Activated naive CD4-positive, alpha-beta T cell treated with anti-CD3 and anti-CD28 coated beads for 36 hours (primary cell): ENCODE results near the gene GID8. TPM values are rescaled to one million over a fixed set of nuclear protein-coding genes. Genes with fewer than 3 reads are reported as not detected.

Experiments
- CTCF ChIA-PET: fragments of 350-600 bp; sonication (Branson Sonifier 250); formaldehyde crosslinking; loops from one replicate; lab custom pipeline; 2021; ENCODE audit warnings: antibody characterized with exemption; lab: Charles Lee
- DNase-seq: peaks from one replicate; pipeline ENCODE4 v3.0.0-alpha.2; 2020
- H3K27ac Mint-ChIP-seq: one replicate; pipeline ENCODE4 v1.8.0; 2021; ENCODE audit warnings: mild to moderate bottlenecking, mixed read lengths
- H3K27me3 Mint-ChIP-seq: one replicate; pipeline ENCODE4 v1.8.0; 2021; ENCODE audit warnings: low read depth, mixed read lengths
- H3K36me3 Mint-ChIP-seq: one replicate; pipeline ENCODE4 v1.8.0; 2021; ENCODE audit warnings: low read depth, mixed read lengths
- H3K4me1 Mint-ChIP-seq: one replicate; pipeline ENCODE4 v1.8.0; 2021; ENCODE audit warnings: low read depth, mixed read lengths
- H3K4me3 Mint-ChIP-seq: one replicate; pipeline ENCODE4 v1.8.0; 2021; ENCODE audit warnings: mild to moderate bottlenecking, moderate library complexity, mixed read lengths
- H3K9me3 Mint-ChIP-seq: one replicate; pipeline ENCODE4 v1.8.0; 2021; ENCODE audit warnings: mixed read lengths
- intact Hi-C: fragments of 100-400 bp; cut with micrococcal nuclease; formaldehyde crosslinking; loops from one replicate; pipeline ENCODE4 v1.15.1; 2023
- total RNA-seq, 2 experiments: library from RNA; stranded (reverse); gene quantifications; one replicate each; pipeline ENCODE4 v1.2.3, GENCODE V29; 2021

Gene GID8
- total RNA-seq, 2 experiments from 2014 or later: 32.7 to 34.0 TPM

DNA sequence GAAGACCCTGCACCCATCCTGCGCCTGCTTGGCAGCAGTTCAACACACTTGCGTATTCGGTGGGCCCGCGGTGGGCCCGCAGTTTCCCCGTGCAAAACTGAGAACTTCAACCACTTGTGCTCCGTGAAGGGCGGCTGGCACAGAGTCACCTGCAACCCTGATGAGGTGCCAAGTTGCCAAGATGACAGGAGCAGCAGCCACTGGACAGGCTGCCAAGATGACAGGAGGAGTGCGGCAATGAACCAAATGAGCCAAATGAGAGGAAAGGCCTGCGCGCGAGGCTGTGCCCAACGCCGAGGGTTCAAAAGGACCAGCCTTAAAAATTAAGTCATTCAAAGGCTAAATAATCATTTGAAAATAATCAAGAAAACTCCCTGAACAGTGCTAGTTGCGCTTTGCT, 31.7 kb upstream of the GID8 start:
- peaks cover 58% of the 10 kb centered on the region for H3K36me3 Mint-ChIP-seq
- H3K9me3 Mint-ChIP-seq: no peaks in the 10 kb centered on the region
- DNase-seq: no peak
- no peaks in the 10 kb centered on the region for H3K27me3 Mint-ChIP-seq
- peaks cover 3% of the 10 kb centered on the region for H3K4me1 Mint-ChIP-seq
- CTCF ChIA-PET: interaction anchor here (2.0 kb wide), 1 partner anchor 13 kb away, joined by 6 read pairs; no protein-coding TSS in a partner anchor
- no peak overlapping the region for H3K4me3 Mint-ChIP-seq
- H3K27ac Mint-ChIP-seq: no peak overlapping the region
- intact Hi-C loops: no loop called here

DNA sequence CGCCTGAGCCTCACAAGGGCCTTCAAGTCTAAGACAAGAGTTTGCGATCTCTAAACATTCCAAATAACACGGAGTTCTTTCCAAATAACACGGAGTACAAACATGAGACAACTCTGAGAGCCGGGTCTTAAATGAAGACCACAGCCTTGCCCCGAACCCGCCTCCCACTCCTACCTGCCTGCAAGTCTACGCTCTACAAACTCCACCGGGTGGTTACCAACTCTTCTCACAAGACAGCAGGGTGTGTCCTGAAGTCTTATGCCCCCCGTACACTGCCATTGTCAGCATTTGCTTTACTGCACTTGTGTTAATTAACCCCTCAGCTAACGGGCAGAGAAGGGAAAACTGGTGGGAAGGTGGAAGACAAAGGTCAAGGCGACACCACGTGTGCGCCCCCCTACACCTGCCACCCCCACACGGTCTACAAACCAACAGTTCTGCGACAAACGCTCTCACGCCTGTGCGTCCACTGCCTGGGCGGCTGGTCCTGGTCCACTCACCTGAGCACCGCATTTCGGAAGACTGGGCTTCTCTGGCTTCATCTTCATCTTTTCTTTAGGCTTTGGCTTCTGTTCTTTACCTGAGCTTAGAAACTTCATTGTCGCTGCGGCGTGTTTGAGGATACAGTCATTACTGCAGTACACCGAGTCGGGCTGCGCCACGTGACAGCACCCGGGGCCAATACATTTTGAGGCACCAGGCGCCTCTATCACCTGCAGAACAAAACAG, 31.1 kb upstream of the GID8 start:
- no peak overlapping the region for H3K4me3 Mint-ChIP-seq
- CTCF ChIA-PET: interaction anchor here (0.6 to 2.8 kb wide), 12 partner anchors 8 to 44 kb away, joined by 3 to 34 read pairs (median 6); partner anchors contain the start of gene DIDO1
- intact Hi-C loops: no loop called here
- peaks cover 2% of the 10 kb centered on the region for H3K4me1 Mint-ChIP-seq
- no peak for DNase-seq
- no peaks in the 10 kb centered on the region for H3K27me3 Mint-ChIP-seq
- peaks cover 60% of the 10 kb centered on the region for H3K36me3 Mint-ChIP-seq
- no peak overlapping the region for H3K27ac Mint-ChIP-seq
- no peaks in the 10 kb centered on the region for H3K9me3 Mint-ChIP-seq

DNA sequence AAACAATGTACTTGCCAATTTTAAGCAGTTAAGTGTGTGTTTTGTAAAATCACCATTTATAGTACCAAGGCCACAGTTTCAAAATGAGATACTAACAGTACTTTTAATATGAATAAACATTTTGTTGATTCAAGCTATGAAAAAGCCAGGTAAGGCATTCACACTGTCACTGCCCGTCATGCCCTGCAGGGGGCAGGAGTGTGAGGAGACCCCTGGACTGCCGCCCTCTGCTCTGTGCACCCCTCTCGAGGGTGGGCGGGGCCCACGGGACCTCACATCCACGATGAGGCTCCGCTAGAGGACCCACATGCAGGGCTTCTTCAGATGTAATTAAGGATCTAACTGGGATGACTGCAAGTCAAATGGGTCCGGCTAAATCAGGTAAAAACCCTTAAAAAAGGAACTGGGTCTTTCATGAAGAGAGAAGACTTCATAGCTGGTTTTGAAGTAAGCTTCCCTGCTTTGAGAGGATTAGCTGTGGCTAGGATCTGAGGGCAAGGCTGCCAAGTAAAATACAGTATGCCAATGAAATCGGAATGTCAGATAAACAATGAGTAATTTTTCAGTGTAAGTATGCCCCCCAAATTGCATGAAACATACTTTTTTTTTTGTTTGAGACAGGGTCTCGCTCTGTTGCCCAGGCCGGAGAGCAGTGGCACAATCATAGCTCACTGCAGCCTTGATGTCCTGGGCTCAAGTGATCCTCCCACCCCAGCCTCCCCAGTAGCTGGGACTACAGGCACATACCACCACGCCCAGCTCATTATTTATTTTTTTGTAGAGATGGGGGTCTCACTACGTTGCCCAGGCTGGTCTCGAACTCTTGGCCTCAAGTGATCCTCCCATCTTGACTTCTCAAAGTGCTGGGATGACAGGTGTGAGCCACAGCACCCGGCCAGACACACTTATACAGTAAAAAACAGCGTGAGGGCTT, 30.3 kb upstream of the GID8 start:
- intact Hi-C loops: no loop called here
- Mint-ChIP-seq H3K4me3 (no peak overlapping the region), H3K36me3 (peaks cover 55% of the 10 kb centered on the region), H3K4me1 (peaks cover 2% of the 10 kb centered on the region), H3K9me3 (no peaks in the 10 kb centered on the region), H3K27ac (peak overlapping the region; percentile 30), H3K27me3 (no peaks in the 10 kb centered on the region)
- CTCF ChIA-PET: interaction anchor here (0.6 to 2.8 kb wide), 16 partner anchors 9 to 193 kb away, joined by 3 to 34 read pairs (median 4); partner anchors contain the start of gene DIDO1
- DNase-seq: peak; percentile 38

DNA sequence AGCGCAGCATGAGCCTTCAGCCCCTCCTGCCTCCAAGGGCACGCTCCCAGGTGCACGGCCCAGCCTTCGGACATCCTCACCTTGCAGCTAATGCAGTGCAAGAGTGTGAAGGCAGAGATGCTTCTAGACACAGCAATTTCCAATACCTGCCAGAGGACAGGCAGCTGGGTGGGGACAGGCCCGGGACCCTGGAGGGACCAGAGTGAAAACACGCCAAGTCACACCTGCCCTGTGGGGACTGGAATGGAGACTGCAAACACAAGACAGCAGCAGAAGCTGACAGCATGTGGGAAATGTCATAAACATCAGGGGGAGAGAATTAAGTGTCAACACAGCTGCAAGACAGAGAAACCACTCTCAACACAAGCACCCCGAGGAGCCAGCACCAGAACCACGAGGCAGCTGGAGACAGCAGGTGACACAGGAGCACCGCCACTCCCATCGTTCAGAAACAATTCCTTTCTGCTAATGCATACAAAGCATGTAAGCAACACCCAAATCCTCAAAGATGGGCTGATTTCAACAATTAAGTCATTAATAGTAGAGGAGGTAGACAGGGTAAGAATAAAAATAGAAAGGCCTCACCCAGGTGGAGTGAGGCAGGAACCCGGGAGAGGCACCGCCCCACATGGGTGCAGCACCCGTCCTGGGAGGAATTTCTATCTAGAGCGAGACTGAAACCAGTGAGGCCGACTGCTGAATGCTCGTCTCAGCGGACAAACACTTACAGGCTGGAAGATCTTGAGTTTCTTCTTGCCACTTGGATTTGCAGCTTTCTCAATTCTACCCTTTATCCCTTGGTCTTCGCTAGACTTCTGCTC, 28.8 kb upstream of the GID8 start:
- H3K27ac Mint-ChIP-seq: peak overlapping the region; percentile 21
- peaks cover 6% of the 10 kb centered on the region for H3K4me1 Mint-ChIP-seq
- H3K36me3 Mint-ChIP-seq: peaks cover 53% of the 10 kb centered on the region
- intact Hi-C loops: no loop called here
- no peak overlapping the region for H3K4me3 Mint-ChIP-seq
- CTCF ChIA-PET: interaction anchor here (1.9 to 2.8 kb wide), 3 partner anchors 8 to 26 kb away, joined by 10 to 34 read pairs (median 10); no protein-coding TSS in a partner anchor
- H3K27me3 Mint-ChIP-seq: no peaks in the 10 kb centered on the region
- DNase-seq: no peak
- H3K9me3 Mint-ChIP-seq: no peaks in the 10 kb centered on the region

DNA sequence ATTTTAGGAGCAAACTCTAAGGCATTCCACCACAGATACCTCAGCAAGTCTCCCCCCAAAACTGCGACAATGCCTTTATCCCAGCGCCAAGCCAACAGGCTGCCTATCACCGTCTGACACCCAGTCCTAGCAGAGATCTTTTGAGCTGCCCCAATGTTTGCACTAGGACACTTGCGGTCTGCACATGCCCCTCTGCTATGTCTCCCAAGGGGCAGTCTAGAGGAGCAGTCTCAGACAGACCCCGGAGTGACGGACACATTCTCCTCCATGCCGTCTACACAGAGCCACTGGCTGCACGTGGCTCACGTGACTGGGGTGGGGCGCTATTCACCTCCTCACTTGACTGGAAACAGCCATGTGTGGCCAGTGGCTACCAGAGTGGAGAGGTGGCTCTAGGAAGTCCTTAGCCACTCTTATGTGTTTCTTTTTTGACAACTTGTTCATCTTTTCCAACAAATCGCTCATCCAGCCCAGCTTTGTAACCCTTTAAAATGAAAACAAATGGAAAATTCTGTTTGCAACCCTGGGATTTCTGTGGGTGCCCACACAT, 27.7 kb upstream of the GID8 start:
- Mint-ChIP-seq H3K9me3 (no peaks in the 10 kb centered on the region), H3K4me3 (no peak overlapping the region), H3K27me3 (no peaks in the 10 kb centered on the region), H3K4me1 (peaks cover 16% of the 10 kb centered on the region), H3K36me3 (peaks cover 46% of the 10 kb centered on the region), H3K27ac (peak overlapping the region; percentile 46)
- DNase-seq: no peak
- CTCF ChIA-PET: no interaction called here
- intact Hi-C loops: no loop called here

DNA sequence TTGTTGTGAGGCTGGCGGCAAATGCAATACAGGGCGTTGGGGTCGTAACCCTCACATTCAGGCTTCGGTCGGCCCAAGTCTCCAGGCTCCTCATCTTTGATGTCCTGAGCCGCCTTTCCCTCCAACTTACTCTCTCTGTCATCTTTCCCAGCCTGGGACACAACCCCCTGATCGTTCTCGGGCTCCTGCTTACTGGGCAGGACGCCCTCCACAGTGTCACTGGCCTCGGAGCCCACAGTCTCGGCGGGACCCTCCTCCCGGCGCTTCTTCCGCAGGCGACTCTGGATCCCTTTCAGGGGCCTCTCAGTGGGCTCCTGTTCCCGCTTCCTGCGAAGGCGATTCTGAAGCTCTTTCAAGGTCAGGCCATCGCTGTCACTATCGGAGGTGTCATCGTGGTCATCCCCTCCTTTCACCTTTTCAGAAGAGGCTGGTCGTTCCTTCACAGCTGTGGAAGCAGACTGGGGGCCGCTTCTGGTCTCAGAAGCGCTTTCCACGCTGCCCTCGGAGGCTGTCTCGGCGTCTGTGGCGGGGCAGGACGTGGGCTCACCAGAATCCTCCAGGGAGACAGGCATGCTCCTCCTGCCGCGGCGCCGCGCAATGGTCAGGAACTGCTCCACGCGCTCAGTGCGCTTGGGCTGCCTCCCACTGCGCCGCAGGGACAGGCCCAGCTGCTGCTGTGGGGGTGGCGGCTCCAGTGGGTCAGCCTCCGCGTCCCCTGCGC, 27.0 kb upstream of the GID8 start:
- Mint-ChIP-seq H3K4me3 (no peak overlapping the region), H3K27ac (peak overlapping the region; percentile 46), H3K36me3 (peaks cover 41% of the 10 kb centered on the region), H3K27me3 (no peaks in the 10 kb centered on the region), H3K4me1 (peaks cover 21% of the 10 kb centered on the region), H3K9me3 (no peaks in the 10 kb centered on the region)
- DNase-seq: no peak
- CTCF ChIA-PET: interaction anchor here (0.9 kb wide), 1 partner anchor 15 kb away, joined by 4 read pairs; no protein-coding TSS in a partner anchor
- intact Hi-C loops: no loop called here

DNA sequence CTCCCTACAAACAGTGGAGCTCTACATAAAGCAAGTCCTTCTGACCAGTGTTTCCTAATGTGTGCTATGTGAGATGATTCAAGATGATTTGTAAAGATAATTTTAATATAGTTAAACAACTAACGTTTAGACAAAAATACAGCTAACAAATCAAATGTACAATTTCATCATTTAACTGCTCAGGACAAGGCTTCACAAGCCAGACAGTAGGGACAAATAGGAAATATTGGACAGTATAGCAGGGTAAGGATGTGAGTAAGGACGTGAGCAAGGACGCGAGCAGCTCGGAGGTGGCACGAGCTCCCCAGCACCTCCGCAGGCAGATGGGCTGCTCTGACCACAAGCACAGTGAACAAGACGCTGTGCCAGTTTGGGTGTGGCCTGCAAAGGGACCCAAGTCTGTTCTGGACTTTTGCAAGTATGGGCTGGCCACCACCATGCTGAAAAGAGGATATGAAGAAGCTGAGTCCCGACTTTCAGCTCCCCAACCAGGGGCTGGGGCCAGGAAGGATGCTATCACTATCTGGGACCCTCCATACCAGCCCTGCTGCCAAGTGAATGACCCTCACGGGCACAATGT, 26.2 kb upstream of the GID8 start:
- intact Hi-C loops: no loop called here
- Mint-ChIP-seq H3K27ac (no peak overlapping the region), H3K4me1 (peaks cover 28% of the 10 kb centered on the region), H3K4me3 (no peak overlapping the region), H3K27me3 (no peaks in the 10 kb centered on the region), H3K36me3 (peaks cover 35% of the 10 kb centered on the region), H3K9me3 (no peaks in the 10 kb centered on the region)
- CTCF ChIA-PET: interaction anchor here (0.6 to 1.0 kb wide), 4 partner anchors 11 to 962 kb away, joined by 3 to 4 read pairs (median 4); no protein-coding TSS in a partner anchor
- DNase-seq: no peak

DNA sequence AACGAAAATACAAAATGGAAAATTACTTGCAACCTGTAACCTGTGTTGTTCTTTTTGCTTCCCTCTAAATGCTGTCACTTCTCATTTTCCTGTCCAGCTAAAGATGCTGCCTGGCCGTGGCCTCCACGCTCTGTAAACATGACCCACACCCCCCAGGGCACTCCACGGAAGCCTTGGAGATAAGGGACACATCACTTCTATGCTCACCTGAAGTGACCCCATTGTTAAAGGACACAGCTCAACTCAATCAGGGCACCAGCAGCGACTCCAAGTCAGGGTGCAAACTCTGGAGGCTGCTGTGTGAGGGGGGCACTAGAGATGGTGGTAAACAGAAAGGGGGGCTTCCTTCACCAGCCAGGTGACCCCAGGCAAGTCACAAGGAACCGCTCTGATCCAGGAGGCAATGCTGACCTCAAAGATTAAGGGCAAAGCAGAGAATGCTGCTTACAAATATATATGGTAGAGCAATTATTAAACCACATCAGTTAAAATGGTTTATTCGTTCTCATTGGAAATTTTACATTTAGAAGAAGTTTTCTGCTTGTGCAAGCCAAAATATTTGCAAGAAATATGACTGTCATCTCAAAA, 24.8 kb upstream of the GID8 start:
- CTCF ChIA-PET: no interaction called here
- Mint-ChIP-seq H3K9me3 (no peaks in the 10 kb centered on the region), H3K4me1 (peaks cover 39% of the 10 kb centered on the region)

DNA sequence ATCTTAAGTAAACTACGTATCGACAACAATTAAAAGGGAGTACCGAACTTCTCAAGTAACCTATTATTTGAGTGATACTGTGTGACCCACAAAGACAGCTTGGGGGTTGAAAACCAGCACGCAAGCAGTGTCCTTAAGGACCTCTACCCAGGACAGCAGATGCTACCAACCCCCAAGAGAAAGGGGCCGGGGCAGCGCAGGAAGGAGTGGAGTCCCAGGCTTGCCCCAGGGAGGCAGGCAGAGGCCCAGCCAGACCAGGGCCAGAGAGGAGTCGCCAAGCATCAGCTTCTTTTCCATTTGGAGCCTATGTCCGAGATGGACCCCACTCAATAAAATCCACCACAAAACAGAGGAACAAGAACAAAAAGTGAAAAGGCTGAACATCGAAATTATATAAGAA, 23.5 kb upstream of the GID8 start:
- CTCF ChIA-PET: interaction anchor here (1.3 kb wide), 1 partner anchor 15 kb away, joined by 5 read pairs; no protein-coding TSS in a partner anchor
- Mint-ChIP-seq H3K4me3 (no peak overlapping the region), H3K27me3 (no peaks in the 10 kb centered on the region), H3K4me1 (peaks cover 52% of the 10 kb centered on the region), H3K9me3 (no peaks in the 10 kb centered on the region), H3K27ac (no peak overlapping the region), H3K36me3 (peaks cover 28% of the 10 kb centered on the region)
- intact Hi-C loops: no loop called here
- no peak for DNase-seq

More for the DNA sequence above, 24.8 kb upstream of the GID8 start:
- intact Hi-C loops: no loop called here
- no peak for DNase-seq
- Mint-ChIP-seq H3K36me3 (peaks cover 32% of the 10 kb centered on the region), H3K27ac (no peak overlapping the region), H3K4me3 (no peak overlapping the region), H3K27me3 (no peaks in the 10 kb centered on the region)

DNA sequence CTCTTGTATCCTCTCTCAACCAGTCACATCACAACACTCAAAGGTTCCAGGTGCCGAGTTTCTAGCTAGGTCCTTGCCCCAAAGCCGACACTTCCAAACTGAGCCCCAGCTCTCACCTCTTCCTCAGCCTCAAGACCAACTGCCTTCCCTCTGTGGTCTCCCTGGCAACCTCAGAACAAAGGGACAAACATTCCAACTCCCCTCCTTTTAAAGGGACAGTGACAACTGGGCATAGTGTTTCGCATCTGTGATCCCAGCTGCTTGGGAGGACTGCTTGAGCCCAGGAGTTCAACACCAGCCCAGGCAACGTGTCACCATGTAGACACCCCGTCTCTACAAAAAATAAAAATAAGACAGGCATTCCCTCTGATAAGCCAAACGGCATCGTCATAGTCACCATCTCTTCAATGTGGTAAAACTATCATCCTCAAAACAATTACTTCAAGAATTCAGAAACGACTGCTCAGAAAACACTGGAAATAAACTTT, 22.9 kb upstream of the GID8 start:
- no peaks in the 10 kb centered on the region for H3K9me3 Mint-ChIP-seq
- no peak for DNase-seq

More for the DNA sequence above, 22.9 kb upstream of the GID8 start:
- Mint-ChIP-seq H3K4me3 (no peak overlapping the region), H3K27ac (peak overlapping the region; percentile 44), H3K4me1 (peaks cover 58% of the 10 kb centered on the region), H3K36me3 (peaks cover 24% of the 10 kb centered on the region), H3K27me3 (no peaks in the 10 kb centered on the region)
- CTCF ChIA-PET: interaction anchor here (1.3 kb wide), 1 partner anchor 15 kb away, joined by 5 read pairs; no protein-coding TSS in a partner anchor
- intact Hi-C loops: no loop called here
